GM18951 (cell line): ENCODE measurements around the gene OAT.
"Not testable (repeated sequence)": the region's sequence is repeated elsewhere in the genome, so short reads cannot be mapped to it uniquely, and the experiment has no call there.

Source experiments
- POLR2A ChIP-seq: IDR thresholded peaks from 4 replicates; pipeline ENCODE4 v1.6.1; 2011; ENCODE audit warnings: mild to moderate bottlenecking; ENCODE audit not compliant: insufficient read length, insufficient read depth; ENCODE audit errors: extremely low read depth
- in situ Hi-C: fragments of 300-500 bp; cut with MboI; formaldehyde crosslinking; loops from one replicate; pipeline ENCODE4 v1.12.0; 2022; ENCODE audit warnings: low sequenced_read_pairs, mixed read lengths, inconsistent platforms; ENCODE audit not compliant: unreplicated experiment

OAT gene

DNA sequence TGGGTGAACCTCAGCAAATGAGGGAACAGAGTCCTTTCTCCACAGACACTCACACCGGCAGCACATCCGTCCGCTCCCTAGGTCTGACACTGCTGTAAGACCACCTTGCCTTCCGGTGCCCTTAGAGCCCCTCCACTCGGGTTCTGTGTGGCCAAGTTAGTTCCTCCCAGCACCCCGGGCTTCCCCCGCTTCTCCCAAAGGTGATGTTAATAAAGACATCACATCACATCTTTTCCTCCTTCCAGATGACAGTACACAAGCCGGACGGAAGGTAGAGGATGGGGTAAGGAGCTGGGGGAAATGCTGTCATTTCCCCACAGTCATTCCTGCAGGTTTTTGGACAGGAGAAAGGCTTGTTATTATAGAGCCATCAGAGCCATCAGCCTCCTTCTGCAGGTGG lies 42.3 kb downstream of the OAT start:
- no peak for TF ChIP-seq POLR2A
- in situ Hi-C loops: loop anchor here (25.0 kb wide), 1 partner anchor 789 kb away; no protein-coding TSS in a partner anchor

DNA sequence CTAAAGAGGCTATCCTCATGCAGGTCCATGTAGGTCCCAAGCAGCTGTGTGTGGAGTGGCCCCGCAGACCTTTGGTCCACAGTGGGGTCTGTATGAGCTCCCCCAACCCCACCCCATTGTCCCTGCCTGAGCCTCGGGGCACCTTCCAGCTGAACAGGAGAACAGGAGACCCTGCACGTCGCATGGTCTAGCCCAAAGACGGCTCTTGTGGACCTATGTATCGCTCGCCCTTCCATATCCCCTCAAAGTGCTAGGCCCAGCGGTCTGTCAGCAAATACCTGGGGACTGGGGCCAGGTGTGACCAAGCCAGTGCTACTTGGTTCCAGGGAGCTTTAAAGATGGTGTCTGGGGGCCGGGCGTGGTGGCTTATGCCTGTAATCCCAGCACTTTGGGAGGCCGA lies 43.0 kb downstream of the OAT start:
- no peak for TF ChIP-seq POLR2A
- in situ Hi-C loops: loop anchor here (25.0 kb wide), 1 partner anchor 788 kb away; no protein-coding TSS in a partner anchor

DNA sequence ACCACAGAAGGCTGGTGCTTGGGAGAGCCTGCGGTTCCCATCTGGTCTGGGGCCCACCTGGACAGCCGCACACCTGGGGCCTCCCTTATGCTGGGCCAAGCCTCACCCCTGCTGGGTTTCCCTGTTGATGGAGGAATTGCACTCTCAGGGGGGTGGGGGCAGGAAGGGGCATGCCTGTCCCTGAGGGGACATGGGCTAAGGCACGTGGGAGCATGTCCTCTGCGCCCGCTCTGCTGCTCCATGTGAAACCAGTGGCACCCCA lies 43.4 kb downstream of the OAT start:
- in situ Hi-C loops: loop anchor here (25.0 kb wide), 1 partner anchor 788 kb away; no protein-coding TSS in a partner anchor
- TF ChIP-seq POLR2A: no peak

DNA sequence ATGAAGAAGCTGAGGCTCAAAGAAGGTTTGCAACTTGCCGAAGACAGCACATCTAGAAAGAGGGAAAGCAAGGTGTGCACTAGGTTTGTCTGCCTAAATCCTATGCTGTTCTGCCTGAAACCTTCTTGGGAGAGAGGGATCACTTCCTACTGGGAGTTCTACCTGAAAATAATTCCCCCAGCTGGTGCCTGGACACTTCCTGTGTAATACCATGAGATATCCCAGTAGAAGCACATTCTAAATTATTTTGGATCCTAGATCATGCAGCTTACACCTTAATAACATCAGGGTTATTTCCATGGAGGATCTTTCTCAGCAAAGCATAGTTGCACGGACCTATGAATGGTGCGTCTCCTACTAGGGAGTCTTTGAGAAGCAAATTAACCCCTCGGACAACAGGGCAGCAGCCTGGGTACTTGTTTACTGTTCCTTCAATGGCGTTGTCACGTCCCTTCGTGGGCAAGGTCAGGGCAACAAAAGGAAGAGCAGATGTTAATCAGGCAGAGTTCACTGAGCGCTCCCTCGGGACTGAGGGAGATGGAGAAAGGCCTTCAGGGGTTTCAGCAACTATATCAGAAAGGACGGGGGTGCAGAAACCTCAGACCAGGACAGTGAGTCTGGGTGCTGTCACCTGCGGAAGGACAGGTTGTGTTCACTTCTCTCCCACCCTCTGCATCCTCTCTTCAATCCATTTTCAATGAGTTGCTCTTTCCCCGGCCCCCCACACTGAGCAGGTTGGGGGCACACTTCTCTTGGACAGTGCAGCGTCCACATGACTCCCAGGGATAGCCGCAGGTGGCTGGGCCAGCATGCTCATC lies 44.0 kb downstream of the OAT start:
- TF ChIP-seq POLR2A: no peak
- in situ Hi-C loops: loop anchor here (25.0 kb wide), 1 partner anchor 787 kb away; no protein-coding TSS in a partner anchor

DNA sequence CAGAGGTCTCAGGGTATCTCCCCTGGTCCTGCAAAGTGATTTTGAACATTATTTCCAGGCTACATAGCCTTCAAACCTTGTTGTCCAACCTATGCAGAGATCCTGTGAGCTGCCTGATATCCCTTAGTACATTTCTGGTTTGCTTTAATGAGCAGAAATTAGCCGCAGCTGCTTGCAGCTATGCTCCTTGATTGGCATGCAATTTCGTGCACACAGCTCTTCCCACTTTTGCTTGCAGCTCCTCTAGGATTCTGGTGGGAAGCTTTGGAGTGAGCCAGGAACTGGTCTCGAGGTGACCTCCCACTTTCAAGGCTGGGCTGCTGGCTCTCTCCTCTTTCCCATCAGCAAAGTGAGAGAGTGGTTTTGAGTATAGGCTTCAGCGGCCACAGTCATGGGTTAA lies 45.8 kb downstream of the OAT start:
- in situ Hi-C loops: no loop called here
- no peak for TF ChIP-seq POLR2A

DNA sequence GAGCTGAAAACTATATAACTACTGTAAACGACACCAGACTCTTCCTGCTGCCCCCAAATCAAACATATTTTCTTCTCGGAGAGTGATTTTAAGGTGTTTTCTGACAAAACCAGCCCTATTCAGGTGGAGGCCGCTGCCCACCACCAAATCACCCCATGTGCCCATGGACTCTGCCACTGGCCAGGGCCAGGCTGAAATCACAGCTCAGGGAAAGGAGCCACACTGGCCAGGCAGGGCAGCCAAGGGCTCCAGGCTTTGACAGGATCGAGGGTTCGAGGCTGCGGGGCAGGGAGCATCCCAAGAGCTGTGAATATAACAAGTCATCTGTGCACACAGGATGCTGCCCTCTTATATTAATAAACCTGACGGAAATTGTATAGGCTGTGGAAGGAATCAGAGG lies 48.3 kb downstream of the OAT start:
- TF ChIP-seq POLR2A: no peak
- in situ Hi-C loops: no loop called here

DNA sequence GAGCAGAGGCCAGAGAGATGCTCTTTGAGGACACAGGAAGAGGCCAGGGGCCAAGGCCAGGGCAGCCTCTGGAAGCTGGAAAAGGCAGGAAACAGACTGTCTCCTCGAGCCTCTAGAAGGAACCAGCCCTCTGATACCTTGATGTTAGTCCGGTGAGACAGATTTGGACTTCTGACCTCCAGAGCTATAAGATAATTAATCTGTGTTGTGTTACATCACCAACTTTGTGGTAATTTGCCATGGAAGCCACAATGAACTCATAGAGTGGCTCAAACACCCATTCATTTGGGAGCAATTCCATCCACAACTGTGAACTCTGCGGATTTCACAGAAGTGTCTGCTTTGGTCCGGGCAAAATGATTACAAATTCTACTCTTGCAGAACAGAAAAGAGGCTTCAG lies 48.7 kb downstream of the OAT start:
- TF ChIP-seq POLR2A: no peak
- in situ Hi-C loops: no loop called here

DNA sequence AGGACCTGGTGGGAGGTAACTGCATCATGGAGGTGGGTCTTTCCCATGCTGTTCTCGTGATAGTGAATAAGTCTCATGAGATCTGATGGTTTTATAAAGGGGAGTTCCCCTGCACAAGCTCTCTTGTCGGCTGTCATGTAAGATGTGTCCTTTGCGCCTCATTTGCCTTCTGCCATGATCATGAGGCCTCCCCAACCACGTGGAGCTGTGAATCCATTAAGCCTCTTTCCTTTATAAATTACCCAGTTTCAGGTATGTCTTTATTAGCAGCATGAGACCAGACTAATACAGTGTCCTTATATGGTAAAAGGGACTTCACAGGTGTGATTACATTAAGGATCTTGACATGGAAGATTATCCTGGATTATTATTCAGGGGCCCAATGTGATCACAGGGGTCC lies 49.2 kb downstream of the OAT start:
- in situ Hi-C loops: not testable (repeated sequence)

DNA sequence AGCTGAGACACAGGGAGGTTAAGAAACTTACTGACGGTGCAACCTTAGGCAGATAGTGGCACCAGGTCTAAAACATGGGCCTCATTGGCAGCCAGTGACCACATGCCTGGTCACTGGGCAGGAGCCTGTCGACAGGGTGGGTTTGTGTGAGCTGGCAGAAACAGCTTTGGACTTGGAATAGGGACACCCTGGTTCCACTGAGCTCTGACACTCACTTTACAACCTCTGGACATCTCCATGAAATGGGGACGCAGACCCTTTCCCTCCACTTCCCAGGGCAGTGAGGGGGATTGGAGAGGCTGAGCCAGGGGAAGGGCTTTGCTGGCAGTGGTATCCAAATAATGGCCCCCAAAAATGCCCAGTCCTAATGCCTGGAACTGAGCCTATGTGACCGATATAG lies 49.7 kb downstream of the OAT start:
- in situ Hi-C loops: no loop called here
- TF ChIP-seq POLR2A: no peak

DNA sequence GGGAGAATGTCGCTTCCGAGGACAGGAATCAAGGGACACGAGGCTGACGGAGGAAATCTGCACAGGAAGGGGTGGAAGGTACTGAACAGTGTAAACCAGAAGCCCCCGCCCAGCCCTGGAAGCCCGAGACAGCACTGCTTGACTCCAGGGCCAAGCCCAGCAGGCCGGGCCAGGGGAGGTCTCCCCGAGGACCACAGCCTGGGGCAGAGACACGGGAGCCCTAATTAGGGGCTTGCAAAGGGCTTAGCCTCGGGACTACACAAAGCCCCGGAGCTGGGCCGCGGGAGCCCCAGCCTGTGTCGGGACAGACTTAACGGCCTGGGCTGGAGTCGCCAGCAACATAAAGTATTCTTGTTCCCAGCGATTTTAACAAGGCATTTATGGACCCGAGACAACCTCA lies 50.8 kb downstream of the OAT start:
- TF ChIP-seq POLR2A: no peak
- in situ Hi-C loops: no loop called here

DNA sequence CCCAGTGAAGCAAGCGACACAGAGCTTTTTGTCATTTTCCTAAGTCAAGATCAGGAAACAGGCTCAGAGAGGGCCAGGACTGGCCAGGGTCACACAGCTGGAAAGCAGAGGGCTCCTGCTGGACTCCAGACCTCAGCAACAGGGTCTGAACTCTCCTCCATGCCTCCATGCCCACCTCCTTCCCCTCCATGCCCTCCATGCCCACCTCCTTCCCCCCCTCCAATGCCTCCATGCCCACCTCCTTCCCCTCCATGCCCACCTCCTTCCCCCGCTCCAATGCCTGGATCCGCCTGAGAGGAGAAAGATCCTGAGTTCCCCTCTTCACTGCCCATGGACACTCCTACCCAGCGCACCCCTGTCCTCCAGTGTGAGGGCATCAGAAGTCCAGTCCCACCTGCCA lies 51.3 kb downstream of the OAT start:
- TF ChIP-seq POLR2A: no peak
- in situ Hi-C loops: no loop called here

DNA sequence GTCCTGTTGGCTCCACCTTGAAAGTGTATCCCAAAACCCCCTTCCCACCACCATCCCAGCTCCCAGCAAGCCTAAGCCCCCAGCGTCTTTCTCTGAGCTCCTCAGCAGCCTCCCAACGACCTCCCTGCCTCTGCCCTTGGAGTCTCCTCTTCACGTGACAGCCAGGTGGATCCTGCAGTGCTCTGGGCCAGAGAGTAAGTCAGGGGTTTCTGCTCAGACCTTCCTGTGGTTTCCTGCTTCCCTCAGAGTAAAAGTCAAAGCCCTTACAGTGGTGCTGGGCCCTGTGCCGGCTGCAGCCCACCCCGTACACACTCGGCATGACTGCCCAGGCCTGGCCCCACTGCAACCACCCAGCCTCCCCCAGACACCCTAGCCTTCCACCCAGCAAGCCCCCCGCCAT lies 51.9 kb downstream of the OAT start:
- in situ Hi-C loops: no loop called here
- TF ChIP-seq POLR2A: no peak

DNA sequence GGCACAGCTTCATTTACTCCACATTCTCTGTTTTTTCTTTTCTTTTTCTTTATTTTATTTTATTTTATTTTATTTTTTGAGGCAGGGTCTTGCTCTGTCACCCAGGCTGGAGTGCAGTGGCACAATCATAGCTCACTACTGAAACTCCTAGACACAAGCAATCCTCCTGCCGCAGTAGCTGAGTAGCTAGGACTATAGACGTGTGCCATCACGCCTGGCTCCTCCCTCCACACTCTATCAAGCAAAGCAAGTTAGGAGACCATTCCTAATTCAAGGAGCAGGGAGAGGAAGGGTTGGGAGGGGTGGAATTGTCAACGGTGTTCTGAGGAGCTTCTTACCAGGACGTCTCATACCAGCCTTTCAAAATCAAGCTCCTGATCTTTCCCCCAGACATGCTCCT lies 52.4 kb downstream of the OAT start:
- TF ChIP-seq POLR2A: no peak
- in situ Hi-C loops: no loop called here

DNA sequence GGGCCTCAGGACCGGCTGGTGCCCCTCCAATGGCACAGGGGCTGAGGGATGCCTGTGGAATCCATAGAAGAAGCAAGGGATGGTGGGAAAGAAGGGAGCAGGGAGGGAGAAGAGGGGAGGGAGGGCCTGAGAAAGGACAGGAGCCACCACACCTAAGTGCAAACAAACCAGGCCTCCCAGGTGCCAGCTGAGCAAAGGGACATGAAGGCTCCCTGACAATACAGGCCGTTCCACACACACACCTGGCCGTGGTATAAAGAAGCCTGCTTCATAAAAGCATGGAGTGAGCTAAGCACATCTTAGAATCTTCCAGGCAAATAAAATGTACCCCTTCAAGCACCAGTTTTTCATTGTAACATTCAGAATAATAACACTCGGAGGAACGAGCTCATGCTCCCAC lies 54.0 kb downstream of the OAT start:
- in situ Hi-C loops: no loop called here
- no peak for TF ChIP-seq POLR2A

DNA sequence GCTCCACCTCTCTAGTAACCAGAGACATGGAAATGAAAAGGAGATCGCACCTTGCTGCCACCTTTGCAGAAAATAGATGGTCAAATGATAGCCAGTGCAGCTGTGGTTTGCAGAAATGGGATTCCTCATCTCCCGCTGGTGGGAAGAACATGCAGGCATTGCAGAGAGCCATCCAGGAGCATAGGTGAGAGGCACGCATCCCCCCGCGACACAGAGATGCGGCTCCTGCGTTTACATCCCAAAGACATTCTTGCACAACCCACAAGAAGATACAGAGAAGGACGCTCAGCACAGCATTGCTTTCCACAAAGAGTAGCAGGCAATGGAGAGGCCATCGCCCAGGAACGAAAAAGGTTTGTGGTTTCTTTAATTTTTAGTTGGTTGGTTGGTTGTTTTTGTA lies 56.2 kb downstream of the OAT start:
- no peak for TF ChIP-seq POLR2A
- in situ Hi-C loops: no loop called here
